KBM-7 (cell line): Measurements from ENCODE around the gene SFN.
"Not testable (repeated sequence)": the region's sequence is repeated elsewhere in the genome, so short reads cannot be mapped to it uniquely, and the experiment has no call there.

Experiments
- DNase-seq: peaks from one replicate; pipeline ENCODE4 v3.0.0-alpha.2; 2015
- in situ Hi-C: fragments of 300-500 bp; cut with MboI; formaldehyde crosslinking; loops from 2 replicates; pipeline ENCODE4 v1.14.3; 2020; ENCODE audit warnings: low sequenced_read_pairs, low pct_unique_long_range_greater_than_20kb, mixed read lengths

The SFN gene

DNA sequence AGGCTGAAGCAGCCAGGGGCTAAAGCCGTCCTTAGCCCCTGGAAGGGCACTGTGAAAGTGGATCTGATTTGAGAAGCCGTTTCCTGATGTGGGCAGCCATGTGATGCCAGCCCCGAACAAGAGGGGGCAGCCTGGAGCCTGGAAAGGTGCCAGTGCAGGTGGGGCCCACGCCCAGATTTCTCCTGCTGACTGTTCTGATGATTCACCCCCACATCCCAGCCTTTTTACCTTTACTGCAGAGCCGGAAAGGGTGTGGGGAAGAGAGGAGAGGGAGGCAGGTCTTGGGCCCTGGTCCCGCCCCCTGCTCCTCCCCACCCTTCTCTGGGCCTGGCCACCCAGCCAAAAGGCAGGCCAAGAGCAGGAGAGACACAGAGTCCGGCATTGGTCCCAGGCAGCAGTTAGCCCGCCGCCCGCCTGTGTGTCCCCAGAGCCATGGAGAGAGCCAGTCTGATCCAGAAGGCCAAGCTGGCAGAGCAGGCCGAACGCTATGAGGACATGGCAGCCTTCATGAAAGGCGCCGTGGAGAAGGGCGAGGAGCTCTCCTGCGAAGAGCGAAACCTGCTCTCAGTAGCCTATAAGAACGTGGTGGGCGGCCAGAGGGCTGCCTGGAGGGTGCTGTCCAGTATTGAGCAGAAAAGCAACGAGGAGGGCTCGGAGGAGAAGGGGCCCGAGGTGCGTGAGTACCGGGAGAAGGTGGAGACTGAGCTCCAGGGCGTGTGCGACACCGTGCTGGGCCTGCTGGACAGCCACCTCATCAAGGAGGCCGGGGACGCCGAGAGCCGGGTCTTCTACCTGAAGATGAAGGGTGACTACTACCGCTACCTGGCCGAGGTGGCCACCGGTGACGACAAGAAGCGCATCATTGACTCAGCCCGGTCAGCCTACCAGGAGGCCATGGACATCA is at the start of gene SFN:
Gene SFN (plus strand): TSS at position 369 of the 904 bp plus-strand sequence. CDS start 64 bp downstream, at position 433.
- DNase-seq, result peak; percentile 50

DNA sequence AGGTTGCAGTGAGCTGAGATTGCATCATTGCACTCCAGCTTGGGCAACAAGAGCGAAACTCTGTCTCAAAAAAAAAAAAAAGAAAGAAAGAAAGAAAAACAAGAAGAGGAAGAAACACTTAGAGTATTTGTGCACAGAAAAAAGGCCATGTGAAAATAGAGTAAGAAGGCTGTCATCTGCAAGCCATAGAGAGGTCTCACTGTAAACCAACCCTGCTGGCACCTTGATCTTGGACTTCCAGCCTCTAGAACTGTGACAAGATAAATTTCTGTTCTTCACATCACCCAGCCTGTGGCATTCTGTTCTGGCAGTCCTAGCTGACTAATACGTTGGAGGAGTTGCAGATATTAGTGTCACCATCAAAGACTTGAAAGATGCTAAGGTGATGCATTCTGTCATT is 48.6 kb upstream of the SFN start:
- in situ Hi-C loops, result no loop called here
- DNase-seq, result no peak

More for the DNA sequence above, at the start of gene SFN:
- in situ Hi-C loops, result no loop called here

DNA sequence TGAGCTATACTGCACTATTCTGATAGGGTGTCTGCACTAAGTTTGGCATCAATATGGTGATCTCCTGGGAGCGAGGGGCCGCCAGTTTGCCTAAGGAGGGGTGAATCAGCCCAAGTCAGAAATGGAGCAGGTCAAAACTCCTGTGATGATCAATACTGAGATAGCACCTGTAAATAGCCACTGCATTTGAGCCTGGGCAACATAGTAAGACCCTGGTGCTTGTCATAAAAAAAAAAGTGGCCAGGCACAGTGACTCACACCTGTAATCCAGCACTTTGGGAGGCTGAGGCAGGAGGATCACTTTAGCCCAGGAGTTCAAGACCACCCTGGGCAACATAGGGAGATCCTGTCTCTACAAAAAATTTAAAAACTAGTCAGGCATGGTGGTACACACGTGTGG is 48.1 kb upstream of the SFN start:
- in situ Hi-C loops, result no loop called here
- DNase-seq, result no peak

DNA sequence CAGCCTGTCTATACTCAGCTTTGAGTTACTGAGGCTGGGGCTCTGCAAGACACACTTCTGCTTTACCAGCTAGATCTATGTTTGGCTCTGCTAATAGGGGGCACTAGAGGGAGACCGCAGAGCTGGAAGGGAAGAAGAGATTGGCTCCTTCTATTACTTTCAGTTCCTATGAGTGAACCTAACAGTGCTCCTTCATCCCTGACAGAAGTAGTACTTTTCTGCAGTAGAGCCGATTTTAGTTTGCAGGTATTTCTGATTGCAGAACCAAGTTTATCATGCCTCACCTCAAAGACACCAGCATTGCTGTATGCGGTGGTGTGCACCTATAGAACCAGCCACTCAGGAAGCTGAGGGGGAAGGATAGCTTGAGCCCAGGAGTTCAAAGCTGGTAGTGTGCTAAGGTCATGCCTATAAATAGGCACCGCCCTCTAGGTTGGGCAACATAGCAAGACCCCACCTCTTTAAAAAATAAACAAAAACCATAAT is 42.1 kb upstream of the SFN start:
- in situ Hi-C loops, result no loop called here
- DNase-seq, result peak; percentile 77

DNA sequence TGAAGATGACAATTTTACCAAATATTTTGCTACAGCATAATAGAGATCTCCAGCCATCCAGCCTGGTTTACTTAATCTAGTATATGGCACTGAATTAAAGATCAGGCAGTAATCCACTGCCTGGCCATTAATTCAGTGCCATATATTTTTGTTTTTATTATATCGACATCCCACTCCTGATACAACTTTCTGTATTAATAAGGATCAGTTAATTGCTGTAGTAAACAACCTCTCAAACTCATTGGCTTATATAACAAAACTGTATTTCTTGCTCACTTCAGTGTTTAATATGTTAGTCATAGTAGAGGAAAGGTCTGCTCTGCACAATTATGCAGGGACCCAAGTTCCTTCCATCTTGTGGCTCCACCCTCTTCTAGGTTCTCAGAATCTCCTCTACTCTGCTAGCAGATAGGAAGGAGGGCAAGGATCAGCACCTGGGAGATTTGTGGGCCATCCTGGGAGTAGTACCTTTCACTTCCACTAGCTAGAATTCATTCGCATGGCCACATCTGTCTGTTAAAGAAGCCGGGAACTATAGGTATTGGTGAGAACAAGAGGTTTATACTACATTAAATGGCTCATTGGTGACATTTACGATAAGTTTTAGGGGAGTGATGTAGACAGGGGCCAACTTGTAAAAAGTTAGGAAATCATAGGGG is 40.1 kb upstream of the SFN start:
- DNase-seq, result no peak
- in situ Hi-C loops, result no loop called here

DNA sequence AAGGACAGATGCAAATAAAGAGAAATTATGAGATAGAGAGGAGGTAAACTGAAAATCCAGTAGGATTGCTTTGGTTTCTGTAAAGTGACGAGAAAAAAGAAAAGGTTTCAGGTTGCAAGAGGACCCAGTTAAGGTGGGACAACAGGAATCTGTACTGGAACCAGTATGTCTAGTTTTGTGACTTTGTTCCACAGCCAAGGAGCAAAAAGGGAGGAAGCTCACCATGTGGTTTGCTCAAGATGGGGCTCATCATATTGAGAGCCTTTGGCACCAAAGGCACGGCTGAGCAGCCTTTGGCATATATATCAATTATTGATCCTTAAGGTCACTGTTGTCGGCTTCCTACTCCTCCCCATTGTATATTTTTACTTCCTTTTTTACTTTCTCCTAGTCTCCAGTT is 38.2 kb upstream of the SFN start:
- in situ Hi-C loops, result no loop called here
- DNase-seq, result no peak

DNA sequence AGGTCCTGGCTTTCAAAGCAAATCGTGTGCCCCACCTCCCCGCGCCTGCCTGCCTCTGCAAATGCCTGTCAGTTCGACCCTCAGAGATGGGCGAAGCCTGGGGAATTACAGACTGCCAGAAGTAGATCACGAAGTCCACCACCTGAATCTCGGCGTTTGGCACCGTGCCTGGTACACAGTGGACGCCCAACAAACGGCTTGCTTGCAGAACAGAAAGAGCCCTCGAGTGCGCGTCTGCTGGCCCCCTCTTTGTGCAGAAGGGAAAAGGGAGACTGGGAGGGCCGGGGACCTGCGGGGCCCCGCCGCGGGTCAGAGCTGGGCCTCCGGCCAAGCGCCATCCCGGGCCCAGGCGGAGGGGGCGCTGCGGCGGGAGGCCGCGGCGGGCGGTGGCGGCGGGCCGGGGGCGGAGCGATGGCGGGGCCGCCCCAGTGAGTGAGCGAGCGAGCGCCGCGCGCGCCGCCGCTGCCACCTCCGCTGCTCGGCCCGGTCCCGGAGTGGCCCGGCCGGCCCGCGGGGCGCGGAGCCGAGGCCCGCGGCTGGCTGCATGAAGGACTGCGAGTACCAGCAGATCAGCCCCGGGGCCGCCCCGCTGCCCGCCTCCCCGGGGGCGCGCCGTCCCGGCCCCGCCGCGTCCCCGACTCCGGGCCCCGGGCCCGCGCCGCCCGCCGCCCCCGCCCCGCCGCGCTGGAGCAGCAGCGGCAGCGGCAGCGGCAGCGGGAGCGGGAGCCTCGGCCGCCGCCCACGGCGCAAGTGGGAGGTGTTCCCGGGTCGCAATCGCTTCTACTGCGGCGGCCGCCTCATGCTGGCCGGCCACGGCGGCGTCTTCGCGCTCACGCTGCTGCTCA is 36.5 kb upstream of the SFN start, which contains the start of gene ZDHHC18:
Gene ZDHHC18 (plus strand): TSS at position 428 of the 845 bp plus-strand sequence. CDS start 117 bp downstream, at position 545.
- peak; percentile 47 for DNase-seq
- in situ Hi-C loops, result no loop called here

DNA sequence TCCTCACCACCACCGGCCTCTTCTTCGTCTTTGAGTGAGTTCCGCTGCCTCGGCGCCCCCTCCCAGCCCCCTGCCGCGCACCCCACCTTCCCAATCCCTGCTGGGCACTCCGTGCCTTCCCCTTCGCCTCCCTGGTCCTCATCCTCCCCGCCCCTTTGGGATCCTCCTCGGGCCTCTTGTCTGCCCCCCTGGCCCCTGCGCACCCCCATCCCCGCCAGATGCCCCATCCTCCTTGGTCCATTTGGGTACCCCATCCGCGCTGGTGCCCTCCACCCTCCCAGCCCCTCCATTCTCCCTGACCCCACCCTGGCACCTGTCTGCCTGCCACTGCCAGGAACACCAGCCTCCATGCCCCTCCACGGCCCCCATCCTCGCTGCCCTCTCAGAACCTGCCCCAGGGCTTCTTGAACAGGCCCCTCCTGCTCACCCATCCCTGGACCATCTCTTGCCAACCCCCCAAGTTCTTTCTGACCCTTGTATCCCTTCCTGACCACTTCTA is 35.8 kb upstream of the SFN start:
- no peak for DNase-seq

DNA sequence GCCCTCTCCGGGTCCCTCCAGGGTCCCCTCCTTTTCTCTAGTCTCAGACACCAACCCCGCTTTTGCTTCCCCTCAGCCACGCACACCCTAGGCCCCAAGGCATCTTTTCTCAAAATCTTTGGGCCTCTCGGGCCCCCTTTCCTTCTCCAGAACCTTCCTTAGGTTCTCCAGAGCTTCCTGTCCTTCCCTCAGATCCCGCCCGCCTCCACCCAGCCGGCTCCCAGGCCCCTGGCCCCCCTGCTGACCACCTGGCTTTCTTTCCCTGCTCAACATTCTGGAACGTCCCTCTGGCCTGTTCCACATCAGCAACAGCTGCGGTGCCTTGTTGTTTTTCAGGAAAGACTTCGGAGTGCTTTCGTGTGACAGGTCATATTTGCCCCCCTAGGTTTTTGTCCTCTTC is 35.3 kb upstream of the SFN start:
- in situ Hi-C loops, result no loop called here
- no peak for DNase-seq

More for the DNA sequence above, 35.8 kb upstream of the SFN start:
- in situ Hi-C loops, result no loop called here

DNA sequence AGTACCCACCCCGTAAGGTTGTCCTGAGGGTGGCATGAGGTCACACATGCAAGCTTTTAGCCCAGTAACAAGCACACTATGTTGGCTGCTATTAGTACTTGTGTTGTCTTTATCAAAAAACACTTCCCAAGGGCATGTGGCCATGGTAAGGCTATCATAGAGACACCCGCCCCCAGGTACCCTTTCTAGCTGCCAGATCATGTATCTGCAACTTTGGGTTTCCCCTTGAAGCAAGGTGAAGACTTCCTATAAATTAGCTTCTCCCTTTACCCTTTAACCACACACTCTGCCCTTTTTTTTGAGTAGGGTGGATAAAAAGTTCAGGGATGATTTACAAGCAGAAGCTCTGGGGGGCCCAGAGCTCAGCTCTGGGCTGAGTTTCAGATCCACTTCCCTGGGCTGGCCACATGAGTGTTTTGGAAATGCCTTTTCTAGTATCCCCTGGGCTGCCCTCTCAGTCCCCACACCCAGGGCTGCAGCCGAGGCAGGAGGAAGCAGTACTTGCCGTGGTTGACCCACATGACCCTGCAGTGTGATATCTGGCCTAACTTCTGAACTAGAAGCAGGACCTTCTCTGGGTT is 34.4 kb upstream of the SFN start:
- in situ Hi-C loops, result no loop called here
- DNase-seq, result peak; percentile 70

DNA sequence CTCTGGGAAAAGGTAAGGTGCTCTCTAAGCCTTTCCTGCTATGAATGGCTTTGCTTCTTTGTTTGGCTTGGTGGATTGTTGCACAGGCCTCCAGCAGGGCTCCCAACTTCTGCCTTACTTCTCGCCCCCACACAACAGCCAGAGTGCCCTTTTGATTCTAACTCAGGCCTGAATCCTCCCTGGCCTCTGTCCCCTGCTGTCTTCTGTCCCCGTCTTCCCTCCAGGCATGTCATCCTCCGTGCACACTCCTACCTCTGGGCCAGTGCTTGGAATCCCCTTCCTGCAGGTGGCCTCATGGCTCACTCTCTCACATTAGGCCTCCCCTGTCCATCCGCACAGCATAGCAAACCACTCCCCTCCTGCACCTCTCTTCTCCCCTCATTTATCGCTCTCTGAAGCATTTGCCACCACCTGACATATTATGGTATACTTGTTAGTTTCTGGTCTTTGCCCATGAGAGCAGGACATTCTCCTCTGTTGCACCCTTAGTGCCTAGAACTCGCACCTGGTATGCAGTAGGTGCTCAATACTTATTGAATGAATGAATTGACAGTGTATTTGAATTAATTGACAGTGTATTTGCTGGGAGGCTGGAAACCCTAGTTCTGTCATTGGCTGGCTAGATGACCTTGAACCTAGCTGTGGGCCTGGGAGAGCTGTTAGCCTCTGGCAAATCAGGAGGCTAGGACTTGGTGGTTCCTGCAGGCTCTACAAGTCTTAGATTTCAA is 33.6 kb upstream of the SFN start:
- DNase-seq, result no peak
- in situ Hi-C loops, result no loop called here

DNA sequence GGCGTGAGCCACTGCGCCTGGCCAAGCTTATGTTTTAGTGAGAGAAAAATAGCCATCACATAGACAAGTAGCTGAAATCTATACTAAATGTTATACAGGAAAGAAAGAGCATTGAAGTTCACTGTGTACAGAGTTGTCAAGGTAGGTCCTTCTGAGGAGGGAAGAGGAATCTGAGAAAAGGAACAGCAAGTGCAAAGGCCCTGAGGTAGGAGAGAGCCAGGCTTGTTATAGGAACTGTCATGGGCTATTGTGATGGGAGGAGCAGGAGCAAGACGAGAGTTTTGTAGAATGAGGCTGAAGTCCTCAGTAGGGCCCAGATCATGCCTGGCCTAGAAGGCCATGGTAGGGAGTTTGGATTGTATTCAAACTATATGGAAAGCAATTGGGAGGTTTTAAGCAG is 31.9 kb upstream of the SFN start:
- no peak for DNase-seq
- in situ Hi-C loops, result no loop called here

DNA sequence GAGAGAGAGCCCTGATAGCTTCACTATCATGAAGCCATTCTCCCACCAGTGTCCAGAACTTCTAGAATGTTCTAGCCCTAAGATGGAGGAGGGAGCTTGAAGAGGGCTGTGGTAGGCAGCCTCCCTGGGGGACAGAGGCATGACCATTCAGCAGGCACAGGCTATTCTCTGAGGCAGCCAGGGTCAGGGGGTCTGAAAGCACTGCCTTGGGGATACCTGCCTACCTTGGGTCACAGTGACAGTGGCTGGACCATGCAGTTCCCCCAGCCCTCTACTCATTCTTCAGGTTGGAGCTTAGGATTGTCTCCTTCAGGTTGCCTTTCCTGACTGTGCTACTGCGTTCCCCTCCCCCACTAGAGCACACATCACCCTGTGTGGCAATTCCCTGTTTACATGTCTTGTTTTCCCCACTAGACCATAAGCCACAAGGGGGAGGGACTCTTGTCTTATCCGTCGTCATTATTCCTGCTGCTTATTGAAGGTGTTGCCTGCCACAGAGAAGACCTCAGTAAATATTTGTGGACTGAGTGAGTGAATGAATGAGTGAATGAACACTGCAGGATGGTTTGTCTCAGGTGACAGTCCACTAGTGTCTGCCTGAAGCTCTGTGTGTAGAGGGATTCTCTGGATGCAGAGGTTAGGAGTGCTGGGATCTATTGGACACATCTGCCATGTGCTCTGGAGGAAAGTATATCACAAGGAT is 31.3 kb upstream of the SFN start:
- in situ Hi-C loops, result no loop called here
- no peak for DNase-seq

DNA sequence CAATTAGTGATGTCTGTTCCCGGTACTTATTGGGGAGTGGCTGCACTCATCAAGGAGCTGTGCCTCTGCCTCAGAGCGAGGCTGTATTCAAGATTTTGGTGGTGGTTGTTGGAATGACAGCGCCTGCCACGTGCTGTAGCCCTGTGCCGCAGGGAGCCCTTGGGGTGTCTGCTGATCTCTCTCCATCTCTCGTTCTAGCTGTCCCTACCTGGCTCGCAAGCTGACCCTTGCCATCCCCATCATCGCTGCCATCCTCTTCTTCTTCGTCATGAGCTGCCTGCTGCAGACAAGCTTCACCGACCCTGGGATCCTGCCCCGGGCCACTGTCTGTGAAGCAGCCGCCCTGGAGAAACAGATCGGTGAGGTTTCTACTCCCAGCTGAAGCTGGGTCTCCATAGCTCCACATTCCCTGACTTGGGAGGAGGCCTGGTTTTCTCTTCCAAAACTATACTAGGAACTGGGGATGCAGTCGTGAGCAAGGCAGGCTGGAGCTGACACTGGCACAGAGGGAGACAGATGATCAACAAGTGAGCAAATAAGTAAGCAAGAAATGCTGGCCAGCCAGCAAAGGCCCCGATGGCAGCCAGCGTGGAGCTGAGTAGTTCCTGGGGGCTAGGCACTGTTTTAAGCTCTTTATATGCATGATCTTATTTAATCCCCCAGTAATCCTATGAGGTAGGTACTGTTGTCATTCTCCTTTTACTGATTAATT is 30.5 kb upstream of the SFN start:
- no peak for DNase-seq
- in situ Hi-C loops, result no loop called here

DNA sequence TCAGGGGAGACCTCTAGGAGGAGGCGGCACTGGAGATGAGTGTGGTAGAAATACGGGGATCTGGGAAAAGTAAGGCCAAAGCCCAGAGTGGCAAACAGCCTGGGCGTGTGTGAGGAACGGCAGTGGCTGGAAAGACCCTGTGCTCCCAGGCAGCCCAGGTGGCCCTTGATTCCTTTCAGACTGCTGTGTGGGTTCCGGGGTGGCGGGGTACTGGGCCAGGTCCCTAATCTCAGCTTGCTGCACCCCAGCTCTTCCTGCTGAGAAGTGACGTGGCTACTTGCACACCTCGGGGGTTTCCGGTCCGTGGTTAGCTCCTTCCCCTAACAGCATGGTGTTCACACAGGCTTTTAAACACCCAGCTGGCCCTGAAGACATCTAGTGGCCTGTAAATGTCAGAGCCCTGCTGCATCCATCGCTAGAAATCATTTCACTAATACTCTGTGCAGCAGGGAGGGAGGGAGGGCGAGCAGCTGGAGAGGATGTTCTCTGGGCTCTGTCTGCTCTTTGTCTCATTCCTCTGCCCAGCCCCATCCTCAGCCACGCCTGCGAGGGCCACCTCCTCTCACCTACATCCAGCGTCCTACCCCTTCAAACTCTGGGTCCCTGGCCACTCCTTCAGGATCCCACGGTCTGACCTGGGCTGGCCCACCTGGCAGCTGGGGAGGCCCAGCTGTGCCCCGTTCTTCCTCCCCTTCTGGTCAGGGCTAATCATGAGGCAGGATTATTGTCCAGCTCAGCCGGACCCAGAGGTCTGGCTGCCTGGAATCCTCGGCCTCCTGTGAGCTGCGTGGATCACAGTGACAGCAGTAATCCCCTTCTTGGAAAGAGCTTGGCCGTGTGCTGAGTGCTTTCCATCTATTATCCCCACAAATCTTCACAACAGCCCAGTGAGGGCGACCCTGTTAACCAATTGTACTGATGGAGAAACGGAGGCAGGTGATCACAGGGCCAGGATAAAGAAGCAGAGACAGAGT is 29.2 kb upstream of the SFN start:
- in situ Hi-C loops, result no loop called here
- DNase-seq, result peak; percentile 69

DNA sequence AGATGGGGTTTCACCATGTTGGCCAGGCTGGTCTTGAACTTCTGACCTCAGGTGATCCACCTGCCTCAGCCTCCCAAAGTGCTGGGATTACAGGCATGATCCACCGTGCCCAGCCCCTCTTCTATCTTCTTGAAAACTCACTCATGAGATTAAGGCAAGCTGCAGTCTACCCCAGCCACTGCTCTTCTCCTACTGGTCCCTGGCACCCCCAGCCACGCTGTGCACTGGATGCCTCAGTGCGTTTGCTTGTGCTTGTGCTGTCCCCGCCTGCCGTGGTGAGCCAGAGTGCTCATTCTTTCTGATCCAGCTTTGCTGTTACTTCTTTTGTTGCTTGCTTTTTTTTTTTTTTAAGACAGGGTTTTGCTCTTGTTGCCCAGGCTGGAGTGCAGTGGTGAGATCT is 25.3 kb upstream of the SFN start:
- in situ Hi-C loops, result not testable (repeated sequence)

More for the DNA sequence above, 25.3 kb upstream of the SFN start:
- not testable (repeated sequence) for DNase-seq
